Measurements from ENCODE around the gene SPOPL. TPM values are rescaled to one million over a fixed set of nuclear protein-coding genes. Genes with fewer than 3 reads are reported as not detected.

The SPOPL gene
- total and polyA plus RNA-seq, 2 of the 4 experiments (the other 2 are of a cell fraction), result 4.8 to 20.3 TPM

- Histone ChIP-seq H4K91ac (ENCODE audit: insufficient read depth, low read depth, low read length) (no peak overlapping the region), H3K4me3 (ENCODE audit: insufficient read depth, low read depth, low read length) (no peak overlapping the region), H3K79me1 (ENCODE audit: low read depth in 1 of 2, low read length in 2 of 2) (peaks cover 11 to 23% of the 10 kb centered on the region in 2 experiments; a peak in 3 of 4 replicates), H3K56ac (ENCODE audit: extremely low read depth, insufficient read depth, low read length) (no peak overlapping the region), H4K20me1 (ENCODE audit: insufficient read depth, low read length) (peaks cover 3% of the 10 kb centered on the region; the same call in 1 of the 2 replicates), H2BK20ac (ENCODE audit: low read depth, low read length) (no peak overlapping the region), H3K9me3 (ENCODE audit: control insufficient read depth, insufficient read depth, low read length) (no peaks in the 10 kb centered on the region), H2BK5ac (ENCODE audit: low read depth, low read length, poor library complexity, severe bottlenecking) (no peak overlapping the region), H3K18ac (ENCODE audit: low read depth, low read length) (no peak overlapping the region), H3K23ac (ENCODE audit: low read depth, low read length) (no peak overlapping the region), H3K4me2 (ENCODE audit: low read depth, low read length) (no peak overlapping the region), H4K8ac (ENCODE audit: low read depth in 2 of 2, low read length in 2 of 2) (no peak overlapping the region), H3K9me1 (ENCODE audit: insufficient read depth, low read length) (peaks cover 3% of the 10 kb centered on the region; the same call in 1 of the 2 replicates), H4K5ac (ENCODE audit: low read depth, low read length) (no peak overlapping the region), H3K36me3 (ENCODE audit: control insufficient read depth, insufficient read depth, low read length) (peaks cover 4% of the 10 kb centered on the region), H2BK15ac (ENCODE audit: low read depth, low read length) (no peak overlapping the region), H3K14ac (replicated peaks; ENCODE audit: low read depth, low read length) (no peak overlapping the region), H2AFZ (replicated peaks; ENCODE audit: low read length, poor library complexity) (no peak overlapping the region), H3K4me1 (ENCODE audit: control insufficient read depth, insufficient read depth, low read length) (no peaks in the 10 kb centered on the region), H2AK5ac (ENCODE audit: low read depth, low read length) (no peak overlapping the region), H2AK9ac (replicated peaks; ENCODE audit: low read depth, low read length, poor library complexity) (no peak overlapping the region), H3K27me3 (ENCODE audit: control insufficient read depth, insufficient read depth, low read length) (no peaks in the 10 kb centered on the region), H3K4ac (ENCODE audit: low read depth, low read length) (no peak overlapping the region), H3K27ac (ENCODE audit: insufficient read depth, low read length) (no peak overlapping the region), H2BK120ac (ENCODE audit: low read depth, low read length) (no peak overlapping the region), H3K9ac (ENCODE audit: low read depth, low read length) (no peak overlapping the region)
- intact Hi-C loops (cut with micrococcal nuclease) (no loop called here), dilution Hi-C loops (cut with HindIII; ENCODE audit: low sequenced_read_pairs, unreplicated experiment) (no loop called here), in situ Hi-C loops (cut with MboI; ENCODE audit: low sequenced_read_pairs) (no loop called here)
- DNase-seq (no peak), ATAC-seq (ENCODE audit: low read depth) (no peak)
- no peak for TF ChIP-seq RFX5 (IDR thresholded peaks at IDR 0.05; ENCODE audit: low read depth, low read length)
- TF ChIP-seq MXI1 (IDR thresholded peaks at IDR 0.05; ENCODE audit: borderline replicate concordance, low read depth, low read length), result no peak
- no peak for TF ChIP-seq MAZ (IDR thresholded peaks at IDR 0.05; ENCODE audit: borderline replicate concordance, low read depth, low read length)
- ChIA-PET CTCF (interaction anchor here (1.0 kb wide), 1 partner anchor 11 kb away, joined by 4 read pairs; no protein-coding TSS in a partner anchor), POLR2A (ENCODE audit: unreplicated experiment) (no interaction called here)
- 75% methylated on average over 2 of the region's 5 CpGs; no CpG with 5 or more reads in 1 of the 2 experiments for WGBS, 2 experiments (ENCODE audit: extremely low coverage in 2 of 2, insufficient read length in 1 of 2)
- BruUV-seq (replicated peaks), result no TSS peak
These were observed 20.3 kb downstream of the SPOPL start for GRCh38 chr2:138521821-138522220.
